ENCODE results near the gene MAP2K5.

DNA sequence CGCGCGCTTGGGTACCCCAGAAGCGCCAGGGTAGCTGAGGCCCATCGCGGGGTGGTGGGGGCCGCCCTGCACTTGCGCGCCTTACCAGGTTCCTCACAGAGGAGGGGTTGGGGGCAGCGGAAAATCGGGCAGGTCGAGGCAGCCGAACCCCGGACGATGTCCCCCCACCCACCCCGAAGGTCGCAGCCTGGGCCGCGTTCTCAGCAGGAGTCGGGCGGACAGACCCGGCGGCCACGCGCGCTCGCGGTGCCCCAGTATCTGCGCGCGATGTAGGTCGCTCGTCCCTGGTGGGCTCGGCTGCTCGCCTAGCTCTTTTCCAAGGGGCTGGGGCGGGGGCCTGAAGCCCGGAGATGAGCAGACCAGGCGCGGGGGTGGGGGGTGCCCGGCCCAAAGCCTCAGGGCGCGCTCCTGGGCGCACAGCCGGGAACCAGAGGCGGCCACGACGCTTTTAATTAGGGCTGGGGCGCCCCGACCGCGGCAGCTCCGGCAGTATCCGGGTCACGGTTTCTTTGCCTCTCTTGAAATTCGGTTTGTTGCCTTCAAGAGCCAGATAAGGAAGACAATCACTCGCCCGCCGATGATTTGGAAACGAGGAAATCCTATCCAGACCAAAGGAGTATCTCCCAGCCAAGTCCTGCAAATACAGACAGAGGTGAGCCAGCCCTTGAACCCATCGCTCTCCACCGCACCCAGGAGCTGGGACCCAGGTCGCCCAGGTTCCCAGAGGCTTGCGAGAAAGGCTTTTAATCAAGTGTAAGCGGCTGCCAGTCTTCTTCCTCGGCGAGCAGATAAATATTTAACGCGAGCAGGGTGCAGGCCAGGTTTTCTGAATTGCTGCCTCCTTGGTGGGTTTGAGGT lies 287.4 kb downstream of the MAP2K5 start:
- no peak for TF ChIP-seq EP300 (IDR thresholded peaks at IDR 0.05; ENCODE audit: borderline replicate concordance)
- TF ChIP-seq NFIC (IDR thresholded peaks at IDR 0.05), result no peak
- no peak for TF ChIP-seq RAD21 (IDR thresholded peaks at IDR 0.05; ENCODE audit: low read depth)
- TF ChIP-seq CREB1 (IDR thresholded peaks at IDR 0.05; ENCODE audit: low read depth), result no peak
- TF ChIP-seq TAF1 (IDR thresholded peaks at IDR 0.05; ENCODE audit: low read depth), result no peak
- TF ChIP-seq FOXM1 (IDR thresholded peaks at IDR 0.05; ENCODE audit: borderline replicate concordance, low read depth), result no peak
- TF ChIP-seq, protein P1, sequence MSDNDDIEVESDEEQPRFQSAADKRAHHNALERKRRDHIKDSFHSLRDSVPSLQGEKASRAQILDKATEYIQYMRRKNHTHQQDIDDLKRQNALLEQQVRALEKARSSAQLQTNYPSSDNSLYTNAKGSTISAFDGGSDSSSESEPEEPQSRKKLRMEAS (IDR thresholded peaks at IDR 0.05), result no peak
- TF ChIP-seq, protein P2, sequence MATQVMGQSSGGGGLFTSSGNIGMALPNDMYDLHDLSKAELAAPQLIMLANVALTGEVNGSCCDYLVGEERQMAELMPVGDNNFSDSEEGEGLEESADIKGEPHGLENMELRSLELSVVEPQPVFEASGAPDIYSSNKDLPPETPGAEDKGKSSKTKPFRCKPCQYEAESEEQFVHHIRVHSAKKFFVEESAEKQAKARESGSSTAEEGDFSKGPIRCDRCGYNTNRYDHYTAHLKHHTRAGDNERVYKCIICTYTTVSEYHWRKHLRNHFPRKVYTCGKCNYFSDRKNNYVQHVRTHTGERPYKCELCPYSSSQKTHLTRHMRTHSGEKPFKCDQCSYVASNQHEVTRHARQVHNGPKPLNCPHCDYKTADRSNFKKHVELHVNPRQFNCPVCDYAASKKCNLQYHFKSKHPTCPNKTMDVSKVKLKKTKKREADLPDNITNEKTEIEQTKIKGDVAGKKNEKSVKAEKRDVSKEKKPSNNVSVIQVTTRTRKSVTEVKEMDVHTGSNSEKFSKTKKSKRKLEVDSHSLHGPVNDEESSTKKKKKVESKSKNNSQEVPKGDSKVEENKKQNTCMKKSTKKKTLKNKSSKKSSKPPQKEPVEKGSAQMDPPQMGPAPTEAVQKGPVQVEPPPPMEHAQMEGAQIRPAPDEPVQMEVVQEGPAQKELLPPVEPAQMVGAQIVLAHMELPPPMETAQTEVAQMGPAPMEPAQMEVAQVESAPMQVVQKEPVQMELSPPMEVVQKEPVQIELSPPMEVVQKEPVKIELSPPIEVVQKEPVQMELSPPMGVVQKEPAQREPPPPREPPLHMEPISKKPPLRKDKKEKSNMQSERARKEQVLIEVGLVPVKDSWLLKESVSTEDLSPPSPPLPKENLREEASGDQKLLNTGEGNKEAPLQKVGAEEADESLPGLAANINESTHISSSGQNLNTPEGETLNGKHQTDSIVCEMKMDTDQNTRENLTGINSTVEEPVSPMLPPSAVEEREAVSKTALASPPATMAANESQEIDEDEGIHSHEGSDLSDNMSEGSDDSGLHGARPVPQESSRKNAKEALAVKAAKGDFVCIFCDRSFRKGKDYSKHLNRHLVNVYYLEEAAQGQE (IDR thresholded peaks at IDR 0.05; ENCODE audit: low read depth), result no peak
- no peak for TF ChIP-seq EGR1 (IDR thresholded peaks at IDR 0.05)
- TF ChIP-seq, protein P3, sequence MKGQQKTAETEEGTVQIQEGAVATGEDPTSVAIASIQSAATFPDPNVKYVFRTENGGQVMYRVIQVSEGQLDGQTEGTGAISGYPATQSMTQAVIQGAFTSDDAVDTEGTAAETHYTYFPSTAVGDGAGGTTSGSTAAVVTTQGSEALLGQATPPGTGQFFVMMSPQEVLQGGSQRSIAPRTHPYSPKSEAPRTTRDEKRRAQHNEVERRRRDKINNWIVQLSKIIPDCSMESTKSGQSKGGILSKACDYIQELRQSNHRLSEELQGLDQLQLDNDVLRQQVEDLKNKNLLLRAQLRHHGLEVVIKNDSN (IDR thresholded peaks at IDR 0.05), result no peak
